ENCODE data around the gene XG. TPM values are rescaled to one million over a fixed set of nuclear protein-coding genes. Genes with fewer than 3 reads are reported as not detected.

Gene XG
- total and polyA plus RNA-seq, 9 of the 15 experiments (the other 6 are each of a cell fraction or from before 2014, with no cell fraction given) = 0.03 to 0.12 TPM; not detected in 7

GRCh38 chrX:2756548-2756947 is 4.7 kb downstream of the XG start:
- 0% methylated on average over 10 of the region's 10 CpGs for WGBS (ENCODE audit: insufficient coverage, low coverage, missing lambda C conversion rate)
- BruUV-seq (replicated peaks) = no TSS peak
- no peak overlapping the region for H3K9ac ChIP-seq (ENCODE audit: insufficient read depth in 1 of 2, low read depth in 2 of 2, low read length in 2 of 2)
- no peaks in the 10 kb centered on the region for H3K79me2 ChIP-seq (ENCODE audit: control insufficient read depth, insufficient read depth, low read length)
- ChIA-PET CTCF (ENCODE audit: low intra/inter-chr PET ratio) (no interaction called here), POLR2A (no interaction called here)
- in situ Hi-C loops (cut with MboI) = no loop called here
- H3K27me3 ChIP-seq (ENCODE audit: control insufficient read depth in 2 of 2, insufficient read depth in 2 of 2, low read length in 2 of 2) = no peaks in the 10 kb centered on the region; a peak in 1 of 5 replicates
- no peak overlapping the region for H2AFZ ChIP-seq (ENCODE audit: low read depth, low read length)
- FAIRE-seq (no peak), DNase-seq (ENCODE audit: extremely low read depth in 1 of 4, low spot score in 3 of 4) (no peak), ATAC-seq (peak; percentile 57; the same call in 2 of the 3 replicates)
- TF ChIP-seq RHOXF2B (CRISPR knock-in tag; conservative IDR thresholded peaks at IDR 0.05) = no peak
- TF ChIP-seq VEZF1 (CRISPR knock-in tag; IDR thresholded peaks at IDR 0.05) = peak; percentile 64
- H4K20me1 ChIP-seq (replicated peaks; ENCODE audit: control insufficient read depth, insufficient read depth, low read length) = no peaks in the 10 kb centered on the region
- H3K36me3 ChIP-seq (ENCODE audit: control insufficient read depth, insufficient read depth, low read length) = no peaks in the 10 kb centered on the region
- intact Hi-C loops (cut with micrococcal nuclease) = no loop called here
- no peak overlapping the region for H3K27ac ChIP-seq (ENCODE audit: extremely low read depth, low read depth, low read length)
- H3K9me1 ChIP-seq (ENCODE audit: control insufficient read depth, insufficient read depth, low read length) = no peaks in the 10 kb centered on the region
- H3K9me3 ChIP-seq (replicated peaks; ENCODE audit: control insufficient read depth, insufficient read depth, low read depth, low read length) = no peaks in the 10 kb centered on the region
- H3K4me1 ChIP-seq (replicated peaks in 1 of 2; ENCODE audit: control insufficient read depth in 2 of 2, insufficient read depth in 2 of 2, low read length in 2 of 2) = no peaks in the 10 kb centered on the region
- H3K4me3 ChIP-seq = no peak overlapping the region
- H3K4me2 ChIP-seq (ENCODE audit: insufficient read depth, low read length) = no peak overlapping the region

- Histone ChIP-seq H4K20me1 (replicated peaks; ENCODE audit: control insufficient read depth, insufficient read depth, low read length) (no peaks in the 10 kb centered on the region), H3K4me2 (ENCODE audit: insufficient read depth, low read length) (no peak overlapping the region), H3K36me3 (ENCODE audit: control insufficient read depth, insufficient read depth, low read length) (no peaks in the 10 kb centered on the region), H3K9me1 (ENCODE audit: control insufficient read depth, insufficient read depth, low read length) (no peaks in the 10 kb centered on the region), H3K4me3 (no peak overlapping the region), H3K27me3 (ENCODE audit: control insufficient read depth in 2 of 2, insufficient read depth in 2 of 2, low read length in 2 of 2) (peaks cover 0 to 6% of the 10 kb centered on the region in 2 experiments; a peak in 1 of 5 replicates), H3K79me2 (ENCODE audit: control insufficient read depth, insufficient read depth, low read length) (no peaks in the 10 kb centered on the region), H3K9me3 (replicated peaks; ENCODE audit: control insufficient read depth, insufficient read depth, low read depth, low read length) (no peaks in the 10 kb centered on the region), H3K9ac (ENCODE audit: insufficient read depth in 1 of 2, low read depth in 2 of 2, low read length in 2 of 2) (no peak overlapping the region), H3K27ac (ENCODE audit: extremely low read depth, low read depth, low read length) (no peak overlapping the region), H3K4me1 (replicated peaks in 1 of 2; ENCODE audit: control insufficient read depth in 2 of 2, insufficient read depth in 2 of 2, low read length in 2 of 2) (no peaks in the 10 kb centered on the region), H2AFZ (ENCODE audit: low read depth, low read length) (no peak overlapping the region)
- in situ Hi-C loops (cut with MboI) (no loop called here), intact Hi-C loops (cut with micrococcal nuclease) (no loop called here)
- ATAC-seq = no peak
- POLR2A ChIA-PET = no interaction called here
- CTCF ChIA-PET (ENCODE audit: low intra/inter-chr PET ratio) = no interaction called here
- FAIRE-seq = no peak
- no peak for DNase-seq (ENCODE audit: extremely low read depth in 1 of 4, low spot score in 3 of 4)
- 0% methylated on average over 2 of the region's 2 CpGs for WGBS (ENCODE audit: insufficient coverage, low coverage, missing lambda C conversion rate)
- BruUV-seq (replicated peaks) = no TSS peak
- TF ChIP-seq HDAC8 (tag; IDR thresholded peaks at IDR 0.05) (no peak), KLF1 (tag; IDR thresholded peaks at IDR 0.05) (no peak), ZNF830 (CRISPR knock-in tag; IDR thresholded peaks at IDR 0.05) (no peak), ZC3H4 (CRISPR knock-in tag; IDR thresholded peaks at IDR 0.05; ENCODE audit: borderline replicate concordance) (no peak), CREB1 (IDR thresholded peaks at IDR 0.05) (no peak), CREB1 (CRISPR knock-in tag; IDR thresholded peaks at IDR 0.05) (no peak), TEAD2 (tag; IDR thresholded peaks at IDR 0.05) (no peak), TEAD4 (IDR thresholded peaks at IDR 0.05; ENCODE audit: low read length) (no peak), TEAD4 (CRISPR knock-in tag; IDR thresholded peaks at IDR 0.05; ENCODE audit: borderline replicate concordance) (no peak), MNT (conservative IDR thresholded peaks at IDR 0.05) (no peak)
Observed at GRCh38 chrX:2761246-2761645, 9.4 kb downstream of the XG start.
